HCT116 (cell line): ENCODE measurements around the gene PSD.

ENCODE experiments used
- POLR2AphosphoS5 ChIP-seq: IDR thresholded peaks from 2 replicates; pipeline ENCODE4 v1.6.1; 2011; ENCODE audit warnings: mild to moderate bottlenecking, low read depth, low read length, moderate library complexity
- SP1 ChIP-seq: IDR thresholded peaks from 2 replicates; pipeline ENCODE4 v1.6.1; 2012; ENCODE audit warnings: low read depth
- YY1 ChIP-seq: IDR thresholded peaks from 2 replicates; pipeline ENCODE4 v1.6.1; 2011; ENCODE audit warnings: low read length, low read depth, moderate library complexity, mild to moderate bottlenecking; ENCODE audit not compliant: insufficient replicate concordance; ENCODE audit errors: extremely low read depth
- TF ChIP-seq, protein P1 (sequence below), 3 experiments: fragments of 200-600 bp in 1 of 3; sonication (generic) in 1 of 3; IDR thresholded peaks in 2 of 3; conservative IDR thresholded peaks in 1 of 3; 2 replicates each; pipeline ENCODE4 v1.5.1; 2012 to 2017; ENCODE audit warnings: low read depth in 2 of 3, low read length in 2 of 3, antibody characterized with exemption in 1 of 3, borderline replicate concordance in 1 of 3, control low read depth in 1 of 3, mild to moderate bottlenecking in 1 of 3, mixed read lengths in 1 of 3, mixed run types in 1 of 3, moderate library complexity in 1 of 3; ENCODE audit not compliant: insufficient read depth in 1 of 3

DNA sequence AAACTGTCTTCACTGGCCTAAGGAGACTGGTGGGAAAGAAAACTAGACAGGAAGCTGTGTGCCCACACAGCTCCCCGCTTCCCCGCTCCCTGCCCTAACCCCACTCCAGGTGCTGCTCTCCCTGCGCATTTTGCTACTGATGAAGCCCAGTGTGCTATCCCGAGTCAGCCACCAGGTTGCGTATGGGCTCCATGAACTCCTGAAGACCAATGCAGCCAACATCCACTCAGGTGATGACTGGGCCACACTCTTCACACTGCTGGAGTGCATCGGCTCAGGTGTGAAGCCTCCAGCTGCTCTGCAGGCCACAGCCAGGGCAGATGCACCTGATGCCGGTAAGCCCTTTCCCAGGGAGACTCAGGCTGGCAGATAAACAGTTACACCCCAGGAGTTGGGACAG lies 43.3 kb downstream of the PSD start:
- TF ChIP-seq YY1 (no peak), POLR2AphosphoS5 (no peak), SP1 (no peak)
- TF ChIP-seq, protein P1, sequence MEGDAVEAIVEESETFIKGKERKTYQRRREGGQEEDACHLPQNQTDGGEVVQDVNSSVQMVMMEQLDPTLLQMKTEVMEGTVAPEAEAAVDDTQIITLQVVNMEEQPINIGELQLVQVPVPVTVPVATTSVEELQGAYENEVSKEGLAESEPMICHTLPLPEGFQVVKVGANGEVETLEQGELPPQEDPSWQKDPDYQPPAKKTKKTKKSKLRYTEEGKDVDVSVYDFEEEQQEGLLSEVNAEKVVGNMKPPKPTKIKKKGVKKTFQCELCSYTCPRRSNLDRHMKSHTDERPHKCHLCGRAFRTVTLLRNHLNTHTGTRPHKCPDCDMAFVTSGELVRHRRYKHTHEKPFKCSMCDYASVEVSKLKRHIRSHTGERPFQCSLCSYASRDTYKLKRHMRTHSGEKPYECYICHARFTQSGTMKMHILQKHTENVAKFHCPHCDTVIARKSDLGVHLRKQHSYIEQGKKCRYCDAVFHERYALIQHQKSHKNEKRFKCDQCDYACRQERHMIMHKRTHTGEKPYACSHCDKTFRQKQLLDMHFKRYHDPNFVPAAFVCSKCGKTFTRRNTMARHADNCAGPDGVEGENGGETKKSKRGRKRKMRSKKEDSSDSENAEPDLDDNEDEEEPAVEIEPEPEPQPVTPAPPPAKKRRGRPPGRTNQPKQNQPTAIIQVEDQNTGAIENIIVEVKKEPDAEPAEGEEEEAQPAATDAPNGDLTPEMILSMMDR (IDR thresholded peaks at IDR 0.05 in 2 of 3, conservative IDR thresholded peaks at IDR 0.05 in 1 of 3; ENCODE audit: borderline replicate concordance in 1 of 3, insufficient read depth in 1 of 3, low read depth in 2 of 3, low read length in 2 of 3) = peak; percentile 23 to 44 (median 40); a peak in 4 of 6 replicates
